GM19193 (cell line): Measurements from ENCODE around the gene TEX26.

Experiments used
- POLR2A ChIP-seq: IDR thresholded peaks from 4 replicates; pipeline ENCODE4 v1.6.1; 2011; ENCODE audit not compliant: insufficient read depth, insufficient read length; ENCODE audit errors: extremely low read depth

Gene TEX26

GRCh38 chr13:30932481-30933353, at the start of gene TEX26:
Gene TEX26 (plus strand): TSS chr13:30932656. CDS start chr13:30932716, 60 bp downstream.
- no peak for TF ChIP-seq POLR2A

GRCh38 chr13:30882996-30883766, 49.3 kb upstream of the TEX26 start:
- TF ChIP-seq POLR2A = no peak

- TF ChIP-seq POLR2A = no peak
Measured at GRCh38 chr13:30884543-30884942, 47.9 kb upstream of the TEX26 start.

GRCh38 chr13:30889196-30889690, 43.2 kb upstream of the TEX26 start:
- TF ChIP-seq POLR2A = no peak

- TF ChIP-seq POLR2A = no peak
Measured at GRCh38 chr13:30892966-30893365, 39.5 kb upstream of the TEX26 start.

- no peak for TF ChIP-seq POLR2A
Measured at GRCh38 chr13:30895773-30896172, 36.7 kb upstream of the TEX26 start.

- no peak for TF ChIP-seq POLR2A
Measured at GRCh38 chr13:30898070-30898469, 34.4 kb upstream of the TEX26 start.

- no peak for TF ChIP-seq POLR2A
Measured at GRCh38 chr13:30898678-30899241, 33.7 kb upstream of the TEX26 start.

- TF ChIP-seq POLR2A = no peak
Measured at GRCh38 chr13:30900436-30900835, 32.0 kb upstream of the TEX26 start.

- no peak for TF ChIP-seq POLR2A
Measured at GRCh38 chr13:30900952-30901749, 31.3 kb upstream of the TEX26 start.

GRCh38 chr13:30904043-30904442, 28.4 kb upstream of the TEX26 start:
- no peak for TF ChIP-seq POLR2A

- no peak for TF ChIP-seq POLR2A
Measured at GRCh38 chr13:30905932-30906383, 26.5 kb upstream of the TEX26 start, which contains the start of gene MEDAG. Gene MEDAG (plus strand): TSS chr13:30906271. CDS start chr13:30906516, 245 bp downstream.

GRCh38 chr13:30906411-30907051, 25.9 kb upstream of the TEX26 start:
- TF ChIP-seq POLR2A = no peak
